Smooth muscle cell (in vitro differentiated cells): ENCODE data around the gene ARV1. TPM values are rescaled to one million over a fixed set of nuclear protein-coding genes. Genes with fewer than 3 reads are reported as not detected.

Source experiments
- DNase-seq: peaks from one replicate; lab custom pipeline; 2025; ENCODE audit not compliant: unreplicated experiment; lab: John Stamatoyannopoulos, UW
- H2AFZ ChIP-seq: fragments of 200-600 bp; sonication (generic); 2 replicates; pipeline ENCODE4 v1.6.0; 2016; ENCODE audit warnings: antibody characterized with exemption, low read depth, mild to moderate bottlenecking
- H3F3A ChIP-seq: fragments of 200-600 bp; sonication (generic); 2 replicates; pipeline ENCODE4 v1.6.0; 2017; ENCODE audit warnings: antibody characterized with exemption, low read depth
- H3K27ac ChIP-seq: fragments of 200-600 bp; sonication (generic); 2 replicates; pipeline ENCODE4 v1.5.1; 2016; ENCODE audit warnings: low read depth, mild to moderate bottlenecking
- H3K27me3 ChIP-seq: fragments of 200-600 bp; sonication (generic); 2 replicates; pipeline ENCODE4 v1.6.1; 2016; ENCODE audit warnings: low read depth, mild to moderate bottlenecking
- H3K36me3 ChIP-seq: fragments of 200-600 bp; sonication (generic); 2 replicates; pipeline ENCODE4 v1.5.1; 2016; ENCODE audit warnings: low read depth
- H3K4me1 ChIP-seq: fragments of 200-600 bp; sonication (generic); 2 replicates; pipeline ENCODE4 v1.5.1; 2016; ENCODE audit warnings: low read depth
- H3K4me2 ChIP-seq: fragments of 200-600 bp; sonication (generic); 2 replicates; pipeline ENCODE4 v1.6.0; 2016; ENCODE audit warnings: mild to moderate bottlenecking
- H3K4me3 ChIP-seq: fragments of 200-600 bp; sonication (generic); 2 replicates; pipeline ENCODE4 v1.5.1; 2016; ENCODE audit warnings: mild to moderate bottlenecking
- H3K79me2 ChIP-seq: fragments of 200-600 bp; sonication (generic); 2 replicates; pipeline ENCODE4 v1.6.0; 2016; ENCODE audit warnings: low read depth, mild to moderate bottlenecking
- H3K9ac ChIP-seq: fragments of 200-600 bp; sonication (generic); 2 replicates; pipeline ENCODE4 v1.6.0; 2016; ENCODE audit warnings: low read depth
- H3K9me3 ChIP-seq: fragments of 200-600 bp; sonication (generic); replicated peaks from 2 replicates; pipeline ENCODE4 v1.5.1; 2016; ENCODE audit warnings: low read depth
- H4K20me1 ChIP-seq: fragments of 200-600 bp; sonication (generic); 2 replicates; pipeline ENCODE4 v1.6.0; 2016; ENCODE audit warnings: low read depth
- WGBS: methylation state at CpG from one replicate; pipeline ENCODE4 v1.1.7; 2016; ENCODE audit warnings: low lambda C conversion rate; 5-methylcytosine and 5-hydroxymethylcytosine counted together
- polyA plus RNA-seq: library from polyadenylated mRNA; unstranded; fragments of >200 nt; fragmentation: Nextera tagmentation; extraction: Ambion mirVana; gene quantifications from 2 replicates; pipeline ENCODE4 v1.2.1, GENCODE V29; 2016
- total RNA-seq: library from RNA; depleted of rRNA; stranded (reverse); fragments of >200 nt; gene quantifications from 2 replicates; pipeline ENCODE4 v1.2.3, GENCODE V29; 2014
- TF ChIP-seq, protein P1 (sequence below): fragments of 200-600 bp; sonication (generic); IDR thresholded peaks from 2 replicates; pipeline ENCODE4 v1.5.1; 2017; ENCODE audit warnings: borderline replicate concordance, mild to moderate bottlenecking, antibody characterized with exemption; ENCODE audit not compliant: insufficient read depth, poor library complexity, severe bottlenecking

The ARV1 gene
- total and polyA plus RNA-seq, 2 experiments from 2014 or later, result 7.4 to 12.5 TPM

DNA sequence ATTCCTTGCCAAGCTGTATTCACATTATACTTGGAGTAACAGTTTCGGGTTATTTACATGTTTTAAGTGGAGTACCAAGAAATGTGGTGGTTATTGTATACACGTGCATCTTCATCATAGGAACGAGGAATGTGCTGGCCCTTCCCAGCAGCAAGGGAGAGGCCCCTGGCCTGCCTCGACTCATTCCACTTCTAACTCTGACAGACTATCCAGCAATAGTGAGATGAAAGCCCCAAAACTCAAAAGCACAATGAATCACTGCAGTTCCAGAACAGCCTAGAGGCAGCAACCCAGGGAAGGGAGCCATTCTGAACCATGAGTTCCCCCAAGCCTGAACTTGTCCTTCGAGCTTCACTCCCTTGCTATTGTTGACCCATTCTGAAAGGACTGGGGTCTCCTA lies 38.1 kb downstream of the ARV1 start:
- H3K4me1 ChIP-seq, result no peaks in the 10 kb centered on the region
- no peak overlapping the region for H3K4me2 ChIP-seq
- no peak overlapping the region for H3K4me3 ChIP-seq
- H3K9ac ChIP-seq, result no peak overlapping the region
- H3K79me2 ChIP-seq, result no peaks in the 10 kb centered on the region
- no peak overlapping the region for H2AFZ ChIP-seq
- H3K27me3 ChIP-seq, result no peaks in the 10 kb centered on the region
- no peaks in the 10 kb centered on the region for H3K9me3 ChIP-seq
- WGBS, result 85% methylated on average over 5 of the region's 5 CpGs
- H3K36me3 ChIP-seq, result peaks cover 3% of the 10 kb centered on the region
- no peaks in the 10 kb centered on the region for H3F3A ChIP-seq
- DNase-seq, result no peak
- TF ChIP-seq, protein P1, sequence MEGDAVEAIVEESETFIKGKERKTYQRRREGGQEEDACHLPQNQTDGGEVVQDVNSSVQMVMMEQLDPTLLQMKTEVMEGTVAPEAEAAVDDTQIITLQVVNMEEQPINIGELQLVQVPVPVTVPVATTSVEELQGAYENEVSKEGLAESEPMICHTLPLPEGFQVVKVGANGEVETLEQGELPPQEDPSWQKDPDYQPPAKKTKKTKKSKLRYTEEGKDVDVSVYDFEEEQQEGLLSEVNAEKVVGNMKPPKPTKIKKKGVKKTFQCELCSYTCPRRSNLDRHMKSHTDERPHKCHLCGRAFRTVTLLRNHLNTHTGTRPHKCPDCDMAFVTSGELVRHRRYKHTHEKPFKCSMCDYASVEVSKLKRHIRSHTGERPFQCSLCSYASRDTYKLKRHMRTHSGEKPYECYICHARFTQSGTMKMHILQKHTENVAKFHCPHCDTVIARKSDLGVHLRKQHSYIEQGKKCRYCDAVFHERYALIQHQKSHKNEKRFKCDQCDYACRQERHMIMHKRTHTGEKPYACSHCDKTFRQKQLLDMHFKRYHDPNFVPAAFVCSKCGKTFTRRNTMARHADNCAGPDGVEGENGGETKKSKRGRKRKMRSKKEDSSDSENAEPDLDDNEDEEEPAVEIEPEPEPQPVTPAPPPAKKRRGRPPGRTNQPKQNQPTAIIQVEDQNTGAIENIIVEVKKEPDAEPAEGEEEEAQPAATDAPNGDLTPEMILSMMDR, result no peak
- H4K20me1 ChIP-seq, result peaks cover 27% of the 10 kb centered on the region
- peak overlapping the region; percentile 28 for H3K27ac ChIP-seq

GRCh38 chr1:231019711-231020110 lies 40.8 kb downstream of the ARV1 start:
- H2AFZ ChIP-seq, result no peak overlapping the region
- H3K36me3 ChIP-seq, result peaks cover 3% of the 10 kb centered on the region
- H3K27me3 ChIP-seq, result no peaks in the 10 kb centered on the region
- TF ChIP-seq, protein P1, result no peak
- WGBS, result 98% methylated on average over 14 of the region's 14 CpGs
- no peaks in the 10 kb centered on the region for H3K4me1 ChIP-seq
- H3K9ac ChIP-seq, result no peak overlapping the region
- no peak overlapping the region for H3K27ac ChIP-seq
- H3K4me2 ChIP-seq, result no peak overlapping the region
- H3K9me3 ChIP-seq, result no peaks in the 10 kb centered on the region
- H4K20me1 ChIP-seq, result peaks cover 34% of the 10 kb centered on the region
- no peaks in the 10 kb centered on the region for H3F3A ChIP-seq
- no peak for DNase-seq
- no peak overlapping the region for H3K4me3 ChIP-seq
- no peaks in the 10 kb centered on the region for H3K79me2 ChIP-seq

DNA sequence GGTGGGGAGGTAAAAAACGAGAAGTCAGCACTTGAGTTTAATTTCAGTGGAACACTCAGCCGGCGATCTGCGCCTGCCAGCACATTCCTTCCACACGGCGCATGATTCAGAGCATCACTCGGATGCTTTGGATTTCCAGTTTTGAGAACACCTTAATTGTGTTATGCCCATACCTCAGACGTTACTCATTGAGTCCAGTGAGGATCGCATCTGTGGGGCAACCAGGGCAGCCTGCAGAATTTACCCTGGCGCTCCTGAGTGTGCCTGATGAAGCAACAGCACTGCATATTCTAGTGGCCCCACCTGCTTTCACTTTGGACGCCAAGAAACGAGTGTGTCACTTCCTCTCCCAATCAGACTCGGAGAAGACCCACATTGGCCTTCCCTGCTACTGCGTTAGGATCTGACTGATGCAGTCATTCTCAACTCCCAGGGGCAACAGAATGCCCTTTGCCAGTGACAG lies 41.3 kb downstream of the ARV1 start:
- H3K9me3 ChIP-seq, result no peaks in the 10 kb centered on the region
- no peak overlapping the region for H3K9ac ChIP-seq
- no peak overlapping the region for H2AFZ ChIP-seq
- H3K27me3 ChIP-seq, result no peaks in the 10 kb centered on the region
- no peaks in the 10 kb centered on the region for H3K79me2 ChIP-seq
- H3K4me1 ChIP-seq, result no peaks in the 10 kb centered on the region
- TF ChIP-seq, protein P1, result no peak
- H3K36me3 ChIP-seq, result peaks cover 3% of the 10 kb centered on the region
- no peak overlapping the region for H3K4me2 ChIP-seq
- H3K27ac ChIP-seq, result no peak overlapping the region
- H3K4me3 ChIP-seq, result no peak overlapping the region
- peaks cover 36% of the 10 kb centered on the region for H4K20me1 ChIP-seq
- no peaks in the 10 kb centered on the region for H3F3A ChIP-seq
- no peak for DNase-seq
- 88% methylated on average over 14 of the region's 14 CpGs for WGBS

DNA sequence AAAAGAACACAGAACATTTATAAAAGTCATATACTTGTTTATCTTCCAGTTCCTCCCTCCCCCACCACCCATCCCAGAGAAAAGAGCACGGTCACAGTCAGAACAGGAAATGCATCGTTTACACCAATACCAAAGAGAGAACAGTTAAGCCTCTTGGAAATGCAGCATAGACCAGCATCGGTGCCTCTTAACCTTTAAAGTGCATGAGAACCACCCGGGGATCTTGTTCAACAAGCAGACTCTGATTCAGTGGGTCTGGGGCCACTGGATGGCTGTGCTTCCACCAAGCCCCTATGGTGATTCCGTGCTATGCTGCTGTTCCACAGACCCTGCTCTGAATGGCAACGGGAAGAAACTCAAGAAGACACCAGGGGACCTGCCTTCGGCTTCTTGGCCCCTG lies 41.9 kb downstream of the ARV1 start:
- Histone ChIP-seq H3K9ac (no peak overlapping the region), H4K20me1 (peaks cover 42% of the 10 kb centered on the region), H3K4me3 (no peak overlapping the region), H3K4me2 (peak overlapping the region; percentile 20), H3K4me1 (no peaks in the 10 kb centered on the region), H3K79me2 (no peaks in the 10 kb centered on the region), H3F3A (no peaks in the 10 kb centered on the region), H3K27ac (no peak overlapping the region), H2AFZ (no peak overlapping the region), H3K9me3 (no peaks in the 10 kb centered on the region), H3K36me3 (peaks cover 3% of the 10 kb centered on the region), H3K27me3 (no peaks in the 10 kb centered on the region)
- no peak for DNase-seq
- TF ChIP-seq, protein P1, result no peak
- 39% methylated on average over 7 of the region's 7 CpGs for WGBS
